ENCODE results near the gene OR10V1.

- TF ChIP-seq CTCF (IDR thresholded peaks at IDR 0.05 in 8 of 11, conservative IDR thresholded peaks at IDR 0.05 in 3 of 11) (peak in 8 of 11 experiments; percentile 9 to 51 (median 22)), POLR2A (IDR thresholded peaks at IDR 0.05) (no peak), POLR2AphosphoS5 (IDR thresholded peaks at IDR 0.05) (no peak)
These were observed 45.3 kb downstream of the OR10V1 start for GRCh38 chr11:59668188-59668949.

Measured in spleen (tissue), 7 donors.